Right lobe of liver (tissue), 4 donors: ENCODE measurements around the gene EPS8L2.

Experiments
- POLR2A ChIP-seq: fragments of 450-650 bp; IDR thresholded peaks from one replicate; pipeline ENCODE4 v1.6.1; 2017; ENCODE audit warnings: antibody characterized with exemption, mild to moderate bottlenecking
- TF ChIP-seq, protein P1 (sequence below), 4 donors: fragments of 200-600 bp in 3 of 4; fragments of 450-650 bp in 1 of 4; IDR thresholded peaks; one replicate each; pipeline versions ENCODE4 v1.5.1 to v1.8.0; 2016 to 2022; ENCODE audit warnings: antibody characterized with exemption in 4 of 4, mild to moderate bottlenecking in 2 of 4
- donor health status: DM: no; HTN: no; CAD: no.
- donor health status: DM: no; HTN: no; CAD: no.
- donor health status: DM: no; HTN: yes; CAD: no.

GRCh38 chr11:729492-730074, 23.6 kb downstream of the EPS8L2 start:
- TF ChIP-seq, protein P1, sequence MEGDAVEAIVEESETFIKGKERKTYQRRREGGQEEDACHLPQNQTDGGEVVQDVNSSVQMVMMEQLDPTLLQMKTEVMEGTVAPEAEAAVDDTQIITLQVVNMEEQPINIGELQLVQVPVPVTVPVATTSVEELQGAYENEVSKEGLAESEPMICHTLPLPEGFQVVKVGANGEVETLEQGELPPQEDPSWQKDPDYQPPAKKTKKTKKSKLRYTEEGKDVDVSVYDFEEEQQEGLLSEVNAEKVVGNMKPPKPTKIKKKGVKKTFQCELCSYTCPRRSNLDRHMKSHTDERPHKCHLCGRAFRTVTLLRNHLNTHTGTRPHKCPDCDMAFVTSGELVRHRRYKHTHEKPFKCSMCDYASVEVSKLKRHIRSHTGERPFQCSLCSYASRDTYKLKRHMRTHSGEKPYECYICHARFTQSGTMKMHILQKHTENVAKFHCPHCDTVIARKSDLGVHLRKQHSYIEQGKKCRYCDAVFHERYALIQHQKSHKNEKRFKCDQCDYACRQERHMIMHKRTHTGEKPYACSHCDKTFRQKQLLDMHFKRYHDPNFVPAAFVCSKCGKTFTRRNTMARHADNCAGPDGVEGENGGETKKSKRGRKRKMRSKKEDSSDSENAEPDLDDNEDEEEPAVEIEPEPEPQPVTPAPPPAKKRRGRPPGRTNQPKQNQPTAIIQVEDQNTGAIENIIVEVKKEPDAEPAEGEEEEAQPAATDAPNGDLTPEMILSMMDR (IDR thresholded peaks at IDR 0.05) = no peak
- TF ChIP-seq POLR2A = no peak
